ENCODE measurements around the gene TINAGL1. TPM values are rescaled to one million over a fixed set of nuclear protein-coding genes. Genes with fewer than 3 reads are reported as not detected.
"Not testable (repeated sequence)": the region's sequence is repeated elsewhere in the genome, so short reads cannot be mapped to it uniquely, and the experiment has no call there.

Gene TINAGL1
- total and polyA plus RNA-seq, 8 donors, result 10.1 to 47.3 (median 25.7) TPM

DNA sequence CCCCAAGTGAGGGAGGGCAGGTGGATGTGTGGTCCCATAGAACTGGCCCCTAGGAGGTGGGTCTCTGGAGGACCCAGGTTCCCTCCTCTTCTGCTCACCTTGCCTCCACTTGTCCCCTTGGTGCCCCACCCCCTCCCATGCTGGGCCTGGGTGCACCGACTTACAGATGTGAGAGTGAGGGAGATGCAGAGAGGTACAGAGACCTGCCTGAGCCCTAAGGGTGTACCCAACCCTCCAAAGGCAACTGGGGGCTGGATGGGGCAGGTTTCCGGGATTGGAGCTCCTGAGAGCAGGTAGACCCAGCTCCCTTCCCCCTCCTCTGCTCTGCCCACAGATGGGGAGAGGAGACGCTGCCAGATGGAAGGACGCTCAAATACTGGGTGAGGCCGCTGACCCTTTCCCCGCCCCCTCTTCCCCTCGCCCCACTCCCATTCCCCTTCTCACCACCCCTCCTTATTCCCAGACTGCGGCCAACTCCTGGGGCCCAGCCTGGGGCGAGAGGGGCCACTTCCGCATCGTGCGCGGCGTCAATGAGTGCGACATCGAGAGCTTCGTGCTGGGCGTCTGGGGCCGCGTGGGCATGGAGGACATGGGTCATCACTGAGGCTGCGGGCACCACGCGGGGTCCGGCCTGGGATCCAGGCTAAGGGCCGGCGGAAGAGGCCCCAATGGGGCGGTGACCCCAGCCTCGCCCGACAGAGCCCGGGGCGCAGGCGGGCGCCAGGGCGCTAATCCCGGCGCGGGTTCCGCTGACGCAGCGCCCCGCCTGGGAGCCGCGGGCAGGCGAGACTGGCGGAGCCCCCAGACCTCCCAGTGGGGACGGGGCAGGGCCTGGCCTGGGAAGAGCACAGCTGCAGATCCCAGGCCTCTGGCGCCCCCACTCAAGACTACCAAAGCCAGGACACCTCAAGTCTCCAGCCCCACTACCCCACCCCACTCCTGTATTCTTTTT, 10.3 kb downstream of the TINAGL1 start:
- no peak for FAIRE-seq
- intact Hi-C loops (cut with DNase I), result no loop called here
- TF ChIP-seq, protein P1, sequence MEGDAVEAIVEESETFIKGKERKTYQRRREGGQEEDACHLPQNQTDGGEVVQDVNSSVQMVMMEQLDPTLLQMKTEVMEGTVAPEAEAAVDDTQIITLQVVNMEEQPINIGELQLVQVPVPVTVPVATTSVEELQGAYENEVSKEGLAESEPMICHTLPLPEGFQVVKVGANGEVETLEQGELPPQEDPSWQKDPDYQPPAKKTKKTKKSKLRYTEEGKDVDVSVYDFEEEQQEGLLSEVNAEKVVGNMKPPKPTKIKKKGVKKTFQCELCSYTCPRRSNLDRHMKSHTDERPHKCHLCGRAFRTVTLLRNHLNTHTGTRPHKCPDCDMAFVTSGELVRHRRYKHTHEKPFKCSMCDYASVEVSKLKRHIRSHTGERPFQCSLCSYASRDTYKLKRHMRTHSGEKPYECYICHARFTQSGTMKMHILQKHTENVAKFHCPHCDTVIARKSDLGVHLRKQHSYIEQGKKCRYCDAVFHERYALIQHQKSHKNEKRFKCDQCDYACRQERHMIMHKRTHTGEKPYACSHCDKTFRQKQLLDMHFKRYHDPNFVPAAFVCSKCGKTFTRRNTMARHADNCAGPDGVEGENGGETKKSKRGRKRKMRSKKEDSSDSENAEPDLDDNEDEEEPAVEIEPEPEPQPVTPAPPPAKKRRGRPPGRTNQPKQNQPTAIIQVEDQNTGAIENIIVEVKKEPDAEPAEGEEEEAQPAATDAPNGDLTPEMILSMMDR (IDR thresholded peaks at IDR 0.05), result no peak
- Histone ChIP-seq H3K27ac (no peak overlapping the region), H3K4me3 (no peak overlapping the region), H3K9me3 (no peaks in the 10 kb centered on the region), H3K27me3 (no peaks in the 10 kb centered on the region), H3K36me3 (no peaks in the 10 kb centered on the region), H3K4me1 (peaks cover 19 to 26% (median 24%) of the 10 kb centered on the region in 3 donors)
- 79 to 80% methylated on average over 41 to 47 of the region's 47 CpGs for WGBS, 2 donors
- DNase-seq, result no peak
- no peak for ATAC-seq

DNA sequence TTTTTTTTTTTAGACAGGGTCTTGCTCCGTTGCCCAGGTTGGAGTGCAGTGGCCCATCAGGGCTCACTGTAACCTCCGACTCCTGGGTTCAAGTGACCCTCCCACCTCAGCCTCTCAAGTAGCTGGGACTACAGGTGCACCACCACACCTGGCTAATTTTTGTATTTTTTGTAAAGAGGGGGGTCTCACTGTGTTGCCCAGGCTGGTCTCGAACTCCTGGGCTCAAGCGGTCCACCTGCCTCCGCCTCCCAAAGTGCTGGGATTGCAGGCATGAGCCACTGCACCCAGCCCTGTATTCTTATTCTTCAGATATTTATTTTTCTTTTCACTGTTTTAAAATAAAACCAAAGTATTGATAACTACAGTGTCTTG, 11.0 kb downstream of the TINAGL1 start:
- H3K4me1 ChIP-seq, result peaks cover 19 to 26% (median 24%) of the 10 kb centered on the region in 3 donors
- H3K36me3 ChIP-seq; H3K9me3 ChIP-seq; FAIRE-seq; H3K27me3 ChIP-seq; ATAC-seq; intact Hi-C loops (cut with DNase I); DNase-seq; H3K4me3 ChIP-seq: not testable (repeated sequence)
- H3K27ac ChIP-seq, result peak overlapping the region in 3 of 4 donors; percentile 71 to 76 (median 76)
- whole genome bisulfite sequencing, 2 donors, result 92 to 95% methylated on average over 5 of the region's 5 CpGs

DNA sequence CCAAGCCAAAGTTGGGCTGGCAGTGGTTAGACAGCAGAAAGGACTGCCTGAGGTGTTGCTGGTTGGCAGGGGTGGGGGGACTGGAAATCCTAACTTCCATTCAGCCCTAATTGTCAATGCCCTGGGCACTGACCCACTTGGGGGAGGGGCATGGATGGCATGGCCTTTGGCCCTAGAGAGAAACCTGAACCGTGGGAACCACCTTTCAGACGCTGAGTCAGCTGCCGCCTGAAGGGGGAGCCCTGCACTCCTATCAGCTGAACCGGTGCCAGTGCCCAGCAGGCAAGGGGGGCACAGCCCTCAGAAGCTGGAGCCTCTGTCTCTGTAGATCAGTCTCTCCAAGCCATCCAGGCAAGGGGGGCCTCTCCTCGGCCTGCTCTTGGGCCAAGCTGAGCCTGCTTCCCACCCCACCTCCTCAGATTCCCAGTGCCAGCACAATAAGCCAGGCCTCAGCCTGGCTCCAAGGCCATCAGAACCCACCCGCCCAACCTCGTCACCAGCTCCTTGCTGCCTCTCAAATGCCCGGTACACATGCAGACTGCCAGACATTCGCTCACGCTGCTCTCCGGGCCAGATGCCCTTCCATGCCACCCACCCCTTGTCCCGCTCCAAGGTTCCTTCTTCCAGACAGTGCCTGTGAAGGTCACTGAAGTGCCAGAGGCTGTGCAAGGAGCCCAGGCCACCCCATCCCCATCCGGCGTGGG, 11.6 kb downstream of the TINAGL1 start:
- Histone ChIP-seq H3K36me3 (no peaks in the 10 kb centered on the region), H3K4me3 (no peak overlapping the region), H3K9me3 (no peaks in the 10 kb centered on the region), H3K4me1 (peaks cover 19 to 26% (median 24%) of the 10 kb centered on the region in 3 donors), H3K27me3 (no peaks in the 10 kb centered on the region), H3K27ac (peak overlapping the region; percentile 71 to 76 (median 74))
- no peak for FAIRE-seq
- intact Hi-C loops (cut with DNase I), result no loop called here
- TF ChIP-seq, protein P1 (IDR thresholded peaks at IDR 0.05), result peak; percentile 30 to 47 (median 40)
- peak; percentile 65 to 79 (median 76) for ATAC-seq
- DNase-seq, result peak; percentile 62 to 87 (median 78)
- 19 to 22% methylated on average over 12 to 14 of the region's 14 CpGs for WGBS, 2 donors

DNA sequence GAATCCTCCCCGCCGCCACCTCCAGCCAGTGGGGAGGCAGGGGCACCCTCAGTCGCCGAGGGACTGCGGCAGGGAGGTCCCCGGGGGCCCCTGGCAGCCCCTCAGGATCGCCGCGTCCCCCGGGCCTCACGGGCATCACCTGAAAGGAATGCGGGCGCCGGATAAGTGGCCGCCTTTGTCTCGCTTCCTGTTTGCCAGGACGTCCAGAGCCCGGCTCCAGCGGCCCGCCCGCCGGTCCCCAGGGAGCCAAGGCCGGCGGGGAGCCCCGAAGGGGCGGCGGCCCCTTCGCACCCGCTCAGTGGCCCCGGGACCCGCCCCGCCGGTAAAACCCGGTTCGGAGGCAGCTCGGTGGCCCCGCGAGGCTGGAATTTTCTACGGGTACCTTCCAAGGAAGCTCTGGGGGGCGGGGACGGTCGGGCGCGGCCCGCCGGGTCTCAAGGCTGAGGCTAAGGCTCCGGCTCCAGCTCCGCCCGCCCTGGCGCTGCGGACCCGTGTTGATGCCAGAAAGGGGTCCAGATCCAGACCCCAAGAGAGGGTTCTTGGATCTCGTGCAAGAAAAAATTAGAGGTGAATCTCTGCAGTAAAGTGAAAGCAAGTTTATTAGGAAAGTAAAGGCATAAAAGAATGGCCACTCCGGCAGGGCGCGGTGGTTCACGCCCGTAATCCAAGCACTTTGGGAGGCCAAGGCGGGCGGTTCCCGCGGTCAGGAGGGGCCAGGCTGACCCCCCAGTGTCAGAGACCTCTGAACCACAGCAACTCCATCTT, 12.6 kb downstream of the TINAGL1 start:
- TF ChIP-seq, protein P1 (IDR thresholded peaks at IDR 0.05), result no peak
- Histone ChIP-seq H3K4me1 (peaks cover 16 to 20% (median 19%) of the 10 kb centered on the region in 3 donors), H3K4me3 (peak overlapping the region in 3 of 4 donors; percentile 11 to 26 (median 18)), H3K36me3 (no peaks in the 10 kb centered on the region), H3K9me3 (no peaks in the 10 kb centered on the region), H3K27ac (peak overlapping the region; percentile 71 to 76 (median 74)), H3K27me3 (no peaks in the 10 kb centered on the region)
- FAIRE-seq, result no peak
- 30 to 39% methylated on average over 56 to 62 of the region's 62 CpGs for WGBS, 2 donors
- intact Hi-C loops (cut with DNase I), result no loop called here
- ATAC-seq, result peak; percentile 20 to 48 (median 32)
- DNase-seq, result peak in 2 of 6 donors; percentile 56 to 76
